ENCODE measurements around the gene NCKAP5.

DNA sequence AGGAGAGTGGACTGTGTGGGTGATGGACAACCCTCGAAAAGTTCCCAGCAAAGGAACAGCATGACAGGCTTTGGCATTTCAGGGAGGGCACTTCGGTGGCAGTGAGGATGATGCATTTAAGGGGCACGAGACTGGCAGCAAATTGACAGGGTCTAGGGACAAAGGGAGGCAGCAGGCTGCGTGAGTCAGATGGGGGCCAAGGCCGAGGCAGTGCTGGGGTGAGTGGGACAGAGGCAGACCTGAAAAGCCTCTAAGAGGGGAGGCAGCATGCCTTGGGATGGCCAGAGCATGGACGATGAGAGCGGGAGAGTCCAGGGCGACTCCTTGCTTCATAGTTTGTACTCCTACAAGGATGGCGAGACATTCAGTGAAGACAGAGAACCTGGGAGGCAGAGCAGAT is 848.8 kb downstream of the NCKAP5 start:
- TF ChIP-seq CTCF (IDR thresholded peaks at IDR 0.05) = no peak
- no peak for TF ChIP-seq POLR2A (IDR thresholded peaks at IDR 0.05)

Measured in vagina (tissue), 2 donors.